Activated CD8-positive, alpha-beta memory T cell treated with anti-CD3 and anti-CD28 coated beads, Interleukin-2, amount 50 U/mL, for 24 hours (primary cell): ENCODE measurements around the gene ZRANB2.

ENCODE experiments used
- DNase-seq: peaks from one replicate; pipeline ENCODE4 v3.0.0-alpha.2; 2020; ENCODE audit errors: extremely low read depth

The ZRANB2 gene

GRCh38 chr1:71027991-71028390, 52.8 kb downstream of the ZRANB2 start:
- no peak for DNase-seq

- no peak for DNase-seq
These were observed 54.7 kb downstream of the ZRANB2 start for GRCh38 chr1:71026093-71026492.

- DNase-seq = no peak
These were observed 57.3 kb downstream of the ZRANB2 start for GRCh38 chr1:71023515-71023914.

- no peak for DNase-seq
These were observed 61.4 kb downstream of the ZRANB2 start for GRCh38 chr1:71019233-71019969.

- DNase-seq = no peak
These were observed 62.0 kb downstream of the ZRANB2 start for GRCh38 chr1:71018791-71019190.

GRCh38 chr1:71015745-71016144, 65.1 kb downstream of the ZRANB2 start:
- DNase-seq = no peak

- DNase-seq = no peak
These were observed 66.7 kb downstream of the ZRANB2 start for GRCh38 chr1:71014178-71014579.
